ENCODE results near the gene MYO5B. TPM values are rescaled to one million over a fixed set of nuclear protein-coding genes. Genes with fewer than 3 reads are reported as not detected.

Gene MYO5B
- total RNA-seq, 1 donor from 2014 or later: 6.7 TPM

- H3K27ac Mint-ChIP-seq: no peak overlapping the region
- H3F3A ChIP-seq (ENCODE audit: low read depth): no peaks in the 10 kb centered on the region
- H3K36me3 Mint-ChIP-seq: no peaks in the 10 kb centered on the region
- H3K4me3 Mint-ChIP-seq: no peak overlapping the region
- H3K27ac ChIP-seq: no peak overlapping the region
- no peaks in the 10 kb centered on the region for H3K4me1 Mint-ChIP-seq
- H4K20me1 ChIP-seq (ENCODE audit: low read depth): no peaks in the 10 kb centered on the region
- no peaks in the 10 kb centered on the region for H3K27me3 ChIP-seq
- no peaks in the 10 kb centered on the region for H3K36me3 ChIP-seq
- no peak overlapping the region for H3K4me2 ChIP-seq
- H3K9ac ChIP-seq: no peak overlapping the region
- peaks cover 5% of the 10 kb centered on the region for H3K27me3 Mint-ChIP-seq (ENCODE audit: insufficient read depth, low read depth)
- peaks cover 4% of the 10 kb centered on the region for H3K4me1 ChIP-seq
- DNase-seq (ENCODE audit: low spot score): no peak
- H3K9me3 ChIP-seq (ENCODE audit: low read depth): no peaks in the 10 kb centered on the region
- no peak overlapping the region for H3K4me3 ChIP-seq
- TF ChIP-seq EZH2phosphoT487 (IDR thresholded peaks at IDR 0.05): no peak
- TF ChIP-seq EZH2 (IDR thresholded peaks at IDR 0.05): no peak
- TF ChIP-seq, protein P1, sequence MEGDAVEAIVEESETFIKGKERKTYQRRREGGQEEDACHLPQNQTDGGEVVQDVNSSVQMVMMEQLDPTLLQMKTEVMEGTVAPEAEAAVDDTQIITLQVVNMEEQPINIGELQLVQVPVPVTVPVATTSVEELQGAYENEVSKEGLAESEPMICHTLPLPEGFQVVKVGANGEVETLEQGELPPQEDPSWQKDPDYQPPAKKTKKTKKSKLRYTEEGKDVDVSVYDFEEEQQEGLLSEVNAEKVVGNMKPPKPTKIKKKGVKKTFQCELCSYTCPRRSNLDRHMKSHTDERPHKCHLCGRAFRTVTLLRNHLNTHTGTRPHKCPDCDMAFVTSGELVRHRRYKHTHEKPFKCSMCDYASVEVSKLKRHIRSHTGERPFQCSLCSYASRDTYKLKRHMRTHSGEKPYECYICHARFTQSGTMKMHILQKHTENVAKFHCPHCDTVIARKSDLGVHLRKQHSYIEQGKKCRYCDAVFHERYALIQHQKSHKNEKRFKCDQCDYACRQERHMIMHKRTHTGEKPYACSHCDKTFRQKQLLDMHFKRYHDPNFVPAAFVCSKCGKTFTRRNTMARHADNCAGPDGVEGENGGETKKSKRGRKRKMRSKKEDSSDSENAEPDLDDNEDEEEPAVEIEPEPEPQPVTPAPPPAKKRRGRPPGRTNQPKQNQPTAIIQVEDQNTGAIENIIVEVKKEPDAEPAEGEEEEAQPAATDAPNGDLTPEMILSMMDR (IDR thresholded peaks at IDR 0.05): no peak
- no peak overlapping the region for H2AFZ ChIP-seq (replicated peaks)
- no peaks in the 10 kb centered on the region for H3K9me3 Mint-ChIP-seq
- no peaks in the 10 kb centered on the region for H3K79me2 ChIP-seq (ENCODE audit: low read depth)
Observed at GRCh38 chr18:50177294-50177992, 17.5 kb downstream of the MYO5B start.

- H3K36me3 Mint-ChIP-seq: no peaks in the 10 kb centered on the region
- H3K9me3 Mint-ChIP-seq: no peaks in the 10 kb centered on the region
- Histone ChIP-seq H2AFZ (replicated peaks) (no peak overlapping the region), H3K9ac (no peak overlapping the region), H3K27me3 (no peaks in the 10 kb centered on the region), H3K79me2 (ENCODE audit: low read depth) (no peaks in the 10 kb centered on the region), H3K9me3 (ENCODE audit: low read depth) (no peaks in the 10 kb centered on the region), H4K20me1 (ENCODE audit: low read depth) (no peaks in the 10 kb centered on the region), H3K4me3 (no peak overlapping the region), H3K36me3 (no peaks in the 10 kb centered on the region), H3K27ac (no peak overlapping the region), H3F3A (ENCODE audit: low read depth) (no peaks in the 10 kb centered on the region), H3K4me2 (no peak overlapping the region), H3K4me1 (peaks cover 11% of the 10 kb centered on the region)
- TF ChIP-seq EZH2phosphoT487 (IDR thresholded peaks at IDR 0.05) (no peak), EZH2 (IDR thresholded peaks at IDR 0.05) (no peak)
- TF ChIP-seq, protein P1 (IDR thresholded peaks at IDR 0.05): no peak
- no peak for DNase-seq (ENCODE audit: low spot score)
- H3K27me3 Mint-ChIP-seq (ENCODE audit: insufficient read depth, low read depth): peaks cover 5% of the 10 kb centered on the region
- no peak overlapping the region for H3K4me3 Mint-ChIP-seq
- no peak overlapping the region for H3K27ac Mint-ChIP-seq
- peaks cover 6% of the 10 kb centered on the region for H3K4me1 Mint-ChIP-seq
Observed at GRCh38 chr18:50172367-50172766, 22.6 kb downstream of the MYO5B start.

DNA sequence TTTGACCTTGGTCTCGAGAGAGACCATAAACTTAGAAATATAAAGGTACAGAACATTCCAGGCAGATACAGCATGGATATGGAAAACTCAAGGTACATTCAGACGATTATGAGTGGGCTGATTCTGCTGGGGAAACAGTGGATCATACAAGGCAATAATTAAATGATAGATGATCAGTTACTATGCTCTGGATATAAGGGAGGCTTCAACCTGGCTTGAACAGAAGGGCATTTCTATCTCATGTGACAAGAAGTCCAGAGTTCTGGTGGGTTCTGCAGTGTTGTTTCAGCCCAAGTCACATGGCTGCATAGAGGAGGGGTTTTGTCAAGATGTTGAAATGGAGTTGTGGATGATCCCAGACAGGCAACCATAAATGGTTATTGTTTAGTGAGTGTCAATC, 23.5 kb downstream of the MYO5B start:
- no peak for DNase-seq (ENCODE audit: low spot score)
- Histone ChIP-seq H3K4me2 (no peak overlapping the region), H3K79me2 (ENCODE audit: low read depth) (no peaks in the 10 kb centered on the region), H3K4me3 (no peak overlapping the region), H3K9ac (no peak overlapping the region), H3K36me3 (no peaks in the 10 kb centered on the region), H3K27me3 (no peaks in the 10 kb centered on the region), H3F3A (ENCODE audit: low read depth) (no peaks in the 10 kb centered on the region), H3K4me1 (peaks cover 20% of the 10 kb centered on the region), H3K27ac (no peak overlapping the region), H2AFZ (replicated peaks) (no peak overlapping the region), H4K20me1 (ENCODE audit: low read depth) (no peaks in the 10 kb centered on the region), H3K9me3 (ENCODE audit: low read depth) (no peaks in the 10 kb centered on the region)
- peaks cover 5% of the 10 kb centered on the region for H3K27me3 Mint-ChIP-seq (ENCODE audit: insufficient read depth, low read depth)
- no peaks in the 10 kb centered on the region for H3K9me3 Mint-ChIP-seq
- H3K36me3 Mint-ChIP-seq: no peaks in the 10 kb centered on the region
- no peak overlapping the region for H3K4me3 Mint-ChIP-seq
- TF ChIP-seq EZH2phosphoT487 (IDR thresholded peaks at IDR 0.05): no peak
- TF ChIP-seq, protein P1 (IDR thresholded peaks at IDR 0.05): no peak
- no peak for TF ChIP-seq EZH2 (IDR thresholded peaks at IDR 0.05)
- H3K4me1 Mint-ChIP-seq: peaks cover 10% of the 10 kb centered on the region
- H3K27ac Mint-ChIP-seq: no peak overlapping the region
